Measurements from ENCODE around the gene ZNF638.

ZNF638 gene

GRCh38 chr2:71474744-71475397 is 143.3 kb downstream of the ZNF638 start:
- DNase-seq = no peak

- DNase-seq = no peak
These were observed 144.9 kb downstream of the ZNF638 start for GRCh38 chr2:71476495-71476894.

GRCh38 chr2:71477231-71477691 is 145.7 kb downstream of the ZNF638 start:
- DNase-seq = no peak

GRCh38 chr2:71478806-71479205 is 147.2 kb downstream of the ZNF638 start:
- DNase-seq = no peak

GRCh38 chr2:71479261-71479660 is 147.7 kb downstream of the ZNF638 start:
- no peak for DNase-seq

GRCh38 chr2:71481111-71481510 is 149.5 kb downstream of the ZNF638 start:
- DNase-seq = no peak

- DNase-seq = no peak
These were observed 150.5 kb downstream of the ZNF638 start for GRCh38 chr2:71482055-71482454.

- no peak for DNase-seq
These were observed 151.7 kb downstream of the ZNF638 start for GRCh38 chr2:71483246-71483645.

GRCh38 chr2:71484354-71484753 is 152.8 kb downstream of the ZNF638 start:
- no peak for DNase-seq

All from left hindlimb (tissue), 1 donor.